NT2/D1 (cell line): ENCODE data around the gene TTLL8.

Source experiments
- DNase-seq: peaks from one replicate; pipeline ENCODE4 v3.0.0-alpha.2; 2011; ENCODE audit warnings: low read depth, low spot score
- H3K27me3 ChIP-seq: 2 replicates; pipeline ENCODE4 v1.6.0; 2011; ENCODE audit warnings: mild to moderate bottlenecking; ENCODE audit not compliant: insufficient read length, insufficient read depth
- H3K36me3 ChIP-seq: 2 replicates; pipeline ENCODE4 v1.6.1; 2011; ENCODE audit warnings: mild to moderate bottlenecking, low read length, mixed read lengths; ENCODE audit not compliant: insufficient read depth, insufficient read length
- H3K4me1 ChIP-seq: 2 replicates; pipeline ENCODE4 v1.5.1; 2011; ENCODE audit not compliant: insufficient read depth, insufficient read length
- H3K4me3 ChIP-seq: 2 replicates; pipeline ENCODE4 v1.5.1; 2011; ENCODE audit warnings: low read depth; ENCODE audit not compliant: insufficient read length
- H3K9ac ChIP-seq: 2 replicates; pipeline ENCODE4 v1.6.0; 2011; ENCODE audit warnings: low read depth; ENCODE audit not compliant: insufficient read length
- H3K9me3 ChIP-seq: 2 replicates; pipeline ENCODE4 v1.5.1; 2011; ENCODE audit warnings: mild to moderate bottlenecking, low read length; ENCODE audit not compliant: insufficient read depth
- SUZ12 ChIP-seq: IDR thresholded peaks from 2 replicates; pipeline ENCODE4 v1.6.1; 2011; ENCODE audit not compliant: insufficient read length, insufficient read depth; ENCODE audit errors: extremely low read depth
- YY1 ChIP-seq: IDR thresholded peaks from 2 replicates; pipeline ENCODE4 v1.6.1; 2011; ENCODE audit not compliant: insufficient read length, insufficient read depth
- ZNF274 ChIP-seq: IDR thresholded peaks from 2 replicates; pipeline ENCODE4 v1.6.1; 2011; ENCODE audit warnings: mild to moderate bottlenecking, low read depth, low read length

TTLL8 gene

DNA sequence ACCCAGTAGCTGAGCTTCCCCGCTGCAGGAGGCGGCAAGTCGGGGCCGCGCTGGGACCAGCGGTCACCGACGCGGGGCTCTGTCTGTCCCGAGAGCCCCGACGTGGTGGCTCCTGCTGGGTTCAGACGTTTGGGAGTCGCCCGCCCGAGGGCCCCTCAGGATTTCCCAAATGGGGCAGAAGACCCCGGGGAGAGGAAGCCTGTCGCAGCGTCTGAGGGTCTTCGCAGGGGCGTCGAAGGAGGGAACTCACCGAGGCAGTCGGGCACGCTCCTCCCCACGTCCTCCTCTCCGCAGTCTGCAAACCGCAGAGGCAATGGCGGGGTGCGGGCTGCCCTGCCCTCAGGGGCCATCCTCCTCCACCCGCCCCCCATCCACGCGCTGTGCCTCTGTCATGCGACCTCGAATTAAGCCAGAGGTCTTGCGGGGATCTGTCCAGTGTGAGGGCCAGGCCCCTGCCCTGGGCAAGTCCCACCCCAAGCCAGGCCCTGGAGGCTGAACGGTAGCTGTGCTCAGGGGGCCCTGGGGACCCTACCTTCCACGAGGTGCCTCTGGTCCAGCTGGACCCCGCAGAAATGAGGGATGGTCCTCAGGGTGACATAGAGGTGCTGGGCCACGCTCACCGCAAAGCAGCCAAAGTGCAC, 58.0 kb downstream of the TTLL8 start:
- Histone ChIP-seq H3K9ac (no peak overlapping the region), H3K36me3 (no peaks in the 10 kb centered on the region), H3K9me3 (no peaks in the 10 kb centered on the region), H3K27me3 (peaks cover 18% of the 10 kb centered on the region), H3K4me3 (peak overlapping the region; percentile 42), H3K4me1 (peaks cover 27% of the 10 kb centered on the region)
- DNase-seq = no peak
- no peak for TF ChIP-seq YY1

DNA sequence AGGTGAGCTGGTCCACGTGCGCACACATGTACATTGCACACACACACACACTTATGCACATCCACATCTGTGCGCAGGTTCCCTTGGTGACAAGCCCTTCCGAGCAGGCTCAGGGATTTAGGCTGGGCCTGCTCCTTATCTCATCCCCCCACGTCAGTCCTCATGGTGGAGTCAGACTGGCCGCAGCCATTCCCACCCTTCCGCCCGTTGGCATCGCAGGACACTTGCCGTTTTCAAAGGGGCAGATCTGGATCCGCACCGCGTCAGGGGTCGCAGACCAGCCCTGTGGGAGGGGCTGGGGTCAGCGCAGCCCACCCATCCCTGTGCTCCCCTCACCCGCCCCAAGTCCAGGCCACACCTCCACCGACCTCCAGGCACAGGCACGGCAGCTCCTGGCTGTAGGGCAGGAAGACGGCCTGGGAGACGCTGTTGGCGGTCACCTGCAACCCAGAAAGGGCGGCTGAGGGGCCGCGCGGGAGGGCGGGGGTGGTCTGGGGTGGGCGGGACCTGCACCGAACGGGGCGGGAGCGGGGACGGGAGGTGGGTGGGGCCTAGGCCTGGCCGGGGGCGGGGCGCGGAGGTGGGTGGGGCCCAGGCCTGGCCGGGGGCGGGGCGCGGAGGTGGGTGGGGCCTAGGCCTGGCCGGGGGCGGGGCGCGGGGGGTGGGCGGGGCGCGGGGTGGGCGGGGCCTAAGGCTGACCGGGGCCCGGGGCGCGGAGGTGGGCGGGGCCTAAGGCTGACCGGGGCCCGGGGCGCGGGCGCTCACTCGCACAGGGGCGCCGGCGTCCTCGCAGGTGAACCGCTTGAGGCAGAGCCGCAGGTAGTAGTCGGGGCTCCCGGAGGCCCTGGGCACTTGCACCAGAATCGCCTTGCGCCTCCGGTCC, 58.8 kb downstream of the TTLL8 start:
- Histone ChIP-seq H3K9ac (peak overlapping the region; percentile 70), H3K36me3 (no peaks in the 10 kb centered on the region), H3K9me3 (no peaks in the 10 kb centered on the region), H3K4me1 (peaks cover 27% of the 10 kb centered on the region), H3K27me3 (peaks cover 18% of the 10 kb centered on the region), H3K4me3 (peak overlapping the region; percentile 45)
- no peak for DNase-seq
- no peak for TF ChIP-seq SUZ12
- TF ChIP-seq ZNF274 = no peak
- TF ChIP-seq YY1 = no peak

DNA sequence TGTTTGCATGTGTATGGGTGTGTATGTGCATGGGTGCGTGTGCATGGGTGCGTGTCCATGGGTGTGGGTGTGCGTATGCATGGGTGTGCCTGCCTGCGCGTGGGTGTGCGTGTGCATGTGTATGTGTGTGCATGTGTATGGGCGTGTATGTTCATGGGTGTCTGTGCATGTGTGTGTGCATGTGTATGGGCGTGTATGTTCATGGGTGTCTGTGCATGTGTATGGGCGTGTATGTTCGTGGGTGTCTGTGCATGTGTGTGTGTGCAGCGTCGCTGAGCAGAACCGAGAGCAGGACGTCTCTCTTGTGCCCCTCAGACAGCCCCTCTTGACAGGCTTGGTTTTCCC, 59.4 kb downstream of the TTLL8 start:
- no peaks in the 10 kb centered on the region for H3K9me3 ChIP-seq

GRCh38 chr22:49997932-49998717, 60.0 kb downstream of the TTLL8 start:
- Histone ChIP-seq H3K9me3 (no peaks in the 10 kb centered on the region), H3K4me1 (peaks cover 27% of the 10 kb centered on the region)
- DNase-seq = no peak

More for the DNA sequence above, 59.4 kb downstream of the TTLL8 start:
- TF ChIP-seq ZNF274 (no peak), YY1 (no peak), SUZ12 (no peak)
- Histone ChIP-seq H3K9ac (peak overlapping the region; percentile 70), H3K4me1 (peaks cover 27% of the 10 kb centered on the region), H3K27me3 (peaks cover 18% of the 10 kb centered on the region), H3K36me3 (no peaks in the 10 kb centered on the region), H3K4me3 (no peak overlapping the region)
- DNase-seq = no peak

DNA sequence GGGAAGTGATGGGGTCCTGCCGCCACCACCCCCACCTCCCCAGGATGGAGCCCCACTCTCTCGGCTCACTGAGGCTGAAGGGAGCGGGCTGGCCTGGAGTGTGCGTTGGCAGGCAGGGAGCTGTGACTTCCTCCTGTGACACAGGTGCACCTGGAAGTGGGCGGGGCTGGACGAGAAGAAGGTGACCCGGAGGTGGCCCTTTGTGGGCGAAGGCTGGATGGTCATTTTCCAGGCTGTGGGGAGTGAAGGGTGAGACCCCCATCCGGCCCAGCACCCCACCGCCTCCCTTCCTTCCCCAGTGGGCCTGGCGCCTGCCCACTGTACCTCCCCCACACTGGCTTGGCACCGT, 60.9 kb downstream of the TTLL8 start:
- H3K4me3 ChIP-seq = no peak overlapping the region
- peaks cover 27% of the 10 kb centered on the region for H3K4me1 ChIP-seq
- DNase-seq = no peak

More at GRCh38 chr22:49997932-49998717, 60.0 kb downstream of the TTLL8 start:
- H3K27me3 ChIP-seq = peaks cover 18% of the 10 kb centered on the region
- H3K9ac ChIP-seq = no peak overlapping the region
- TF ChIP-seq YY1 = no peak
- TF ChIP-seq SUZ12 = no peak
- no peak for TF ChIP-seq ZNF274
- no peaks in the 10 kb centered on the region for H3K36me3 ChIP-seq
- no peak overlapping the region for H3K4me3 ChIP-seq

GRCh38 chr22:49996518-49997250, 61.4 kb downstream of the TTLL8 start:
- TF ChIP-seq ZNF274 = no peak
- TF ChIP-seq SUZ12 = no peak
- TF ChIP-seq YY1 = no peak
- no peak for DNase-seq
- Histone ChIP-seq H3K9ac (no peak overlapping the region), H3K4me3 (no peak overlapping the region), H3K36me3 (no peaks in the 10 kb centered on the region), H3K9me3 (0 out of 2 replicates have a peak, but pooled peaks cover 2% of the 10 kb centered on the region), H3K27me3 (peaks cover 18% of the 10 kb centered on the region), H3K4me1 (peaks cover 24% of the 10 kb centered on the region)

More for the DNA sequence above, 60.9 kb downstream of the TTLL8 start:
- H3K36me3 ChIP-seq = no peaks in the 10 kb centered on the region
- no peaks in the 10 kb centered on the region for H3K9me3 ChIP-seq
- TF ChIP-seq YY1 (no peak), ZNF274 (no peak), SUZ12 (no peak)
- H3K27me3 ChIP-seq = peaks cover 18% of the 10 kb centered on the region
- H3K9ac ChIP-seq = no peak overlapping the region

- Histone ChIP-seq H3K27me3 (peaks cover 15% of the 10 kb centered on the region), H3K9me3 (0 out of 2 replicates have a peak, but pooled peaks cover 7% of the 10 kb centered on the region), H3K9ac (no peak overlapping the region), H3K4me1 (peaks cover 20% of the 10 kb centered on the region), H3K36me3 (no peaks in the 10 kb centered on the region), H3K4me3 (no peak overlapping the region)
- no peak for DNase-seq
- TF ChIP-seq YY1 = no peak
- no peak for TF ChIP-seq ZNF274
- TF ChIP-seq SUZ12 = no peak
Measured at GRCh38 chr22:49996119-49996517, 62.0 kb downstream of the TTLL8 start.
